Epithelial cell of esophagus (primary cell): ENCODE measurements around the gene HEPACAM.

Experiments used
- DNase-seq: peaks from one replicate; pipeline ENCODE4 v3.0.0; 2010; ENCODE audit warnings: low read depth
- H3K4me3 ChIP-seq: 2 replicates; pipeline ENCODE4 v1.5.1; 2011; ENCODE audit warnings: mild to moderate bottlenecking, low read length, control low read depth
- CTCF ChIP-seq: IDR thresholded peaks from 2 replicates; pipeline ENCODE4 v1.5.1; 2011; ENCODE audit warnings: low read depth, mild to moderate bottlenecking, low read length, control low read depth, inconsistent platforms; ENCODE audit not compliant: insufficient read depth; ENCODE audit errors: missing control alignments

The HEPACAM gene

GRCh38 chr11:124935548-124936514 lies at the start of gene HEPACAM:
Gene HEPACAM, minus strand, starts transcription at chr11:124936047. Its CDS starts 41 bp downstream, at chr11:124936006.
- TF ChIP-seq CTCF = no peak
- DNase-seq = no peak

GRCh38 chr11:124984512-124984854 lies 48.6 kb upstream of the HEPACAM start:
- no peak for TF ChIP-seq CTCF
- no peak for DNase-seq
- H3K4me3 ChIP-seq = no peak overlapping the region

More at GRCh38 chr11:124935548-124936514, at the start of gene HEPACAM:
- H3K4me3 ChIP-seq = no peak within 1 kb of the TSS

- no peak overlapping the region for H3K4me3 ChIP-seq
- DNase-seq = no peak
- TF ChIP-seq CTCF = no peak
Observed at GRCh38 chr11:124983674-124984511, 48.0 kb upstream of the HEPACAM start.

- no peak for TF ChIP-seq CTCF
- H3K4me3 ChIP-seq = no peak overlapping the region
- no peak for DNase-seq
Observed at GRCh38 chr11:124982043-124982442, 46.2 kb upstream of the HEPACAM start.

GRCh38 chr11:124978316-124978715 lies 42.5 kb upstream of the HEPACAM start:
- no peak for DNase-seq
- H3K4me3 ChIP-seq = no peak overlapping the region
- TF ChIP-seq CTCF = no peak

- no peak for DNase-seq
- H3K4me3 ChIP-seq = no peak overlapping the region
- no peak for TF ChIP-seq CTCF
Observed at GRCh38 chr11:124977006-124977405, 41.2 kb upstream of the HEPACAM start.
